Spleen (tissue), 7 donors: Measurements from ENCODE around the gene PARVB.

Experiments used
- POLR2A ChIP-seq, 3 donors: fragments of 450-650 bp; IDR thresholded peaks; one replicate each; pipeline ENCODE4 v1.5.1; 2017; ENCODE audit warnings: antibody characterized with exemption in 3 of 3, mild to moderate bottlenecking in 1 of 3
- POLR2AphosphoS5 ChIP-seq, 3 donors: sonication (generic); formaldehyde crosslinking; IDR thresholded peaks; one replicate each; pipeline ENCODE4 v1.5.1; 2017; ENCODE audit warnings: antibody characterized with exemption in 3 of 3
- TF ChIP-seq, protein P1 (sequence below), 11 experiments: fragments of 200-600 bp in 7 of 11; fragments of 450-650 bp in 4 of 11; sonication (generic) in 4 of 11; IDR thresholded peaks in 8 of 11; conservative IDR thresholded peaks in 3 of 11; 1 replicate in 7 of 11; 2 replicates in 4 of 11; pipeline versions ENCODE4 v1.4.0 to v1.8.0; 2016 to 2021; ENCODE audit warnings: antibody characterized with exemption in 11 of 11, inconsistent platforms in 4 of 11, mild to moderate bottlenecking in 1 of 11
- donor health status: DM: no; HTN: no; CAD: no; lungs with moderate emphysema.
- donor health status: DM: no; HTN: no; CAD: no.
- donor health status: DM: no; HTN: no; CAD: no.

DNA sequence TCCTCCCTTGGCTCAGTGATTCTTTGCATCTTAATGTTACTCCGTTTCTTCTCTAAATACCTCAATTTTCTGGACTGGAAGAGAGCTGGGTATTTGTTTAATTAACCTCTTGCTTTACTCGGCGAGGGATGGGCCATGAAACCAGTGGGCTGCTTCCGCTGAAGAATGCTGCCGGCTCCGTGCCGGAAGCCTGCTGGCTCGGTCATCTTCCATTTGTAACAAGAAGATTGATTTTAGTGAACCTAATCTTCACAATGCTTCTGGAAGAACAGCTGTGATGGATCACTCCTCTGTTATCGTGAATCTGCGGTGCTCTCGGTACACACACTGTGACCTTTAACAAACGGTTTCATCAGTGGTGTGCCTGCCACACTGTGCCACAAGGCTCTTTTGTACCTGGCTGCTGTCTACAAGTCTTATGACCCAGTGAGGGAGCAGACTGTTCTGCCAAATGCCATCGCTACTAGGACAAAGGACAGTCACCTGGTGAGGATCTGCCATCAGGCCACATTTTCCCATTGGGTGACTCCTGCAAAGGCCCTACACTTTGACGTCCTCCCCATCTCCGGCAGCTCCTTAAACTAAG lies 25.3 kb upstream of the PARVB start:
- TF ChIP-seq POLR2AphosphoS5 (IDR thresholded peaks at IDR 0.05) (no peak), POLR2A (IDR thresholded peaks at IDR 0.05) (no peak)
- TF ChIP-seq, protein P1, sequence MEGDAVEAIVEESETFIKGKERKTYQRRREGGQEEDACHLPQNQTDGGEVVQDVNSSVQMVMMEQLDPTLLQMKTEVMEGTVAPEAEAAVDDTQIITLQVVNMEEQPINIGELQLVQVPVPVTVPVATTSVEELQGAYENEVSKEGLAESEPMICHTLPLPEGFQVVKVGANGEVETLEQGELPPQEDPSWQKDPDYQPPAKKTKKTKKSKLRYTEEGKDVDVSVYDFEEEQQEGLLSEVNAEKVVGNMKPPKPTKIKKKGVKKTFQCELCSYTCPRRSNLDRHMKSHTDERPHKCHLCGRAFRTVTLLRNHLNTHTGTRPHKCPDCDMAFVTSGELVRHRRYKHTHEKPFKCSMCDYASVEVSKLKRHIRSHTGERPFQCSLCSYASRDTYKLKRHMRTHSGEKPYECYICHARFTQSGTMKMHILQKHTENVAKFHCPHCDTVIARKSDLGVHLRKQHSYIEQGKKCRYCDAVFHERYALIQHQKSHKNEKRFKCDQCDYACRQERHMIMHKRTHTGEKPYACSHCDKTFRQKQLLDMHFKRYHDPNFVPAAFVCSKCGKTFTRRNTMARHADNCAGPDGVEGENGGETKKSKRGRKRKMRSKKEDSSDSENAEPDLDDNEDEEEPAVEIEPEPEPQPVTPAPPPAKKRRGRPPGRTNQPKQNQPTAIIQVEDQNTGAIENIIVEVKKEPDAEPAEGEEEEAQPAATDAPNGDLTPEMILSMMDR (IDR thresholded peaks at IDR 0.05 in 8 of 11, conservative IDR thresholded peaks at IDR 0.05 in 3 of 11): no peak
